Measurements from ENCODE around the gene PEA15.

PEA15 gene

GRCh38 chr1:160179336-160179735 is 25.8 kb upstream of the PEA15 start:
- DNase-seq (ENCODE audit: low spot score), result no peak

GRCh38 chr1:160186246-160186645 is 18.9 kb upstream of the PEA15 start:
- no peak for DNase-seq (ENCODE audit: low spot score)

GRCh38 chr1:160186729-160187128 is 18.5 kb upstream of the PEA15 start:
- DNase-seq (ENCODE audit: low spot score), result no peak

- no peak for DNase-seq (ENCODE audit: low spot score)
Measured at GRCh38 chr1:160187407-160187806, 17.8 kb upstream of the PEA15 start.

GRCh38 chr1:160188341-160188740 is 16.8 kb upstream of the PEA15 start:
- DNase-seq (ENCODE audit: low spot score), result no peak

GRCh38 chr1:160189649-160190625 is 15.2 kb upstream of the PEA15 start, which contains the start of gene CASQ1:
TSS of gene CASQ1 (plus strand) at chr1:160190575. CDS start at chr1:160190752, 177 bp downstream.
- DNase-seq (ENCODE audit: low spot score), result no peak

GRCh38 chr1:160191756-160192155 is 13.4 kb upstream of the PEA15 start:
- DNase-seq (ENCODE audit: low spot score), result no peak

- DNase-seq (ENCODE audit: low spot score), result no peak
Measured at GRCh38 chr1:160192234-160192633, 12.9 kb upstream of the PEA15 start.

GRCh38 chr1:160193091-160193819 is 11.9 kb upstream of the PEA15 start:
- peak; percentile 86 for DNase-seq (ENCODE audit: low spot score)

- no peak for DNase-seq (ENCODE audit: low spot score)
Measured at GRCh38 chr1:160193832-160194736, 11.1 kb upstream of the PEA15 start.

GRCh38 chr1:160194737-160195059 is 10.5 kb upstream of the PEA15 start:
- no peak for DNase-seq (ENCODE audit: low spot score)

GRCh38 chr1:160196143-160196542 is 9.0 kb upstream of the PEA15 start:
- DNase-seq (ENCODE audit: low spot score), result no peak

GRCh38 chr1:160197231-160197630 is 8.0 kb upstream of the PEA15 start:
- DNase-seq (ENCODE audit: low spot score), result no peak

GRCh38 chr1:160200786-160201185 is 4.4 kb upstream of the PEA15 start:
- DNase-seq (ENCODE audit: low spot score), result no peak

GRCh38 chr1:160204526-160205241 is 500 bp upstream of the PEA15 start:
- no peak for DNase-seq (ENCODE audit: low spot score)

- peak; percentile 83 for DNase-seq (ENCODE audit: low spot score)
Measured at GRCh38 chr1:160206036-160206389, 829 bp downstream of the PEA15 start.

- DNase-seq (ENCODE audit: low spot score), result peak; percentile 50
Measured at GRCh38 chr1:160206421-160207117, 1.4 kb downstream of the PEA15 start.

GRCh38 chr1:160207118-160207650 is 2.0 kb downstream of the PEA15 start:
- DNase-seq (ENCODE audit: low spot score), result no peak

GRCh38 chr1:160207771-160208556 is 2.8 kb downstream of the PEA15 start:
- DNase-seq (ENCODE audit: low spot score), result peak; percentile 68

Data from kidney capillary endothelial cell (primary cell).